ENCODE data around the gene HSBP1L1.

DNA sequence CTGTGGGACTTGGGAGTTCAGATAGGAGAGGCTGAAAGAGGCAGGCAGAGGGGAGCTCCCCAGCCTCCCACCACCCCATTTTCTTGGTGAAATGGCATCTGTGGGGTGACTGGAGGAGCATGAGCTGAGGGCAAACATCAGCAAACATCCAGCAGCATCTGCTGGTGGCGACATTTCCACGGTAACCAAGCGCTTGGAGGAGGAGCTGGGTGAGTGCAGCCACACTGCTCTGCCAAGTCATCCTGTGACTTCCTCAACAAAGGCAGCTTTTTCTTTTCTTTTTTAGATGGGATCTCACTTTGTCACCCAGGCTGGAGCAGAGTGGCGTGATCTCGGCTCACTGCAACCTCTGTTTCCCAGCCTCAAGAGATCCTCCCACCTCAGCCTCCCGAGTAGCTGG lies 18.3 kb downstream of the HSBP1L1 start:
- TF ChIP-seq POLR2A (IDR thresholded peaks at IDR 0.05) (no peak), EP300 (IDR thresholded peaks at IDR 0.05) (no peak)
